GM19455 (cell line): ENCODE results near the gene RFX3.

Experiments
- ATAC-seq: cut with Tn5 transposase; IDR thresholded peaks from one replicate; pipeline ENCODE4 v1.9.1; 2021; ENCODE audit not compliant: unreplicated experiment

Gene RFX3

GRCh38 chr9:3514786-3515185, 11.0 kb downstream of the RFX3 start:
- no peak for ATAC-seq

- ATAC-seq: no peak
Observed at GRCh38 chr9:3513265-3513818, 12.5 kb downstream of the RFX3 start.

DNA sequence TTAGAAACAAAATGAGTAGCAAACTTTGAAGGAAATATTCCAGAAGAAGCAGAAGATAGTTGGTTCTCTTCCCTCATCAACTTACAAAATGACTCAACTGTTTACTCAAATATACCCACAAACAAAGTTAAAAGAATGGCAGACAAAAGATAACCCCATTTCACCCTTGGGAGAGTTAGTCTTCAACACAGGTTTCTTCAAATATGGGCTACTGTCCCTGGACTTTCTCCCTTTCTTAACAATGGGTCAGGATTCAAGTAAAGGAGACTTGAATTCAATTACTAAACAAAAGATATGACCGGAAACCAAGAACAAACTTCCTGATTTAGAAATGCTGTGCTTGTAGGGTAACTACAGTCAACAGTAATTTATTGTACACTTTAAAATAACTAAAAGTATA, 14.2 kb downstream of the RFX3 start:
- ATAC-seq: no peak

DNA sequence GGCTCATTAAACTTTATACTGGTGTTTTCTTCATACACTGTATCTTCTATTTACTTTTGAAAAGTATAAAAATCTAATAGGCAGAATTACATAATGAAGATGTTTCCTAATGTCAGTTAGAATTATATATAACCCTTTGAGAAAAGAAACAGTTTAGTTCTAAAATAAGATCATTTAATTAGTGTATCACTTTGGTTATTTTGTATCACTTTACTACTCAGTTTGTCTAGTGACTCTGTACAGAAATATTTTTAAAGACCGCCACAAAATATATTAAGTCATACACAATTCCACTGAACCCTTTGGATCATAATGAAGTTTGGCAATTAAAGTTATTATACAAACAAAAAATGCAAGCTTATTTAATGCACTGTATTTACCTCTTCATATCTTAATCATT, 15.0 kb downstream of the RFX3 start:
- no peak for ATAC-seq

DNA sequence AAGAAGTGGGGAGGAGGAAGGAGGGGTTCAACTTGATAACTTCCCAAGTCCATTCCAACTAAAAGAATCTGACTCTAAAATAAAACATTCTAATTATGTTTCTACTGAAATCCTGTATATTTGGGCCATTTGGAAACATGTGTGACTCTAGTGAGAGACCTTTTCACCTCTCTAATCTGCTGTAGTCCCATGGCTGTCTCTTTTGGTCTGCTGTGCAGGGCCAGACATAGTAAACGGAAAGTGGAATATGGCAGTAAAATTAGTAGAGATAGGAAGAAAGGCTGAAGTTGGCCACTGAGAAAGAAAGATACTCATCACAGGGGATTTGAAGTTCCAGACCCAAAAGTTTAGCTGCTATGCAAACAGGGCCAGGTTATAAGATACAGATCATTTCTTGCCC, 15.9 kb downstream of the RFX3 start:
- ATAC-seq: no peak

DNA sequence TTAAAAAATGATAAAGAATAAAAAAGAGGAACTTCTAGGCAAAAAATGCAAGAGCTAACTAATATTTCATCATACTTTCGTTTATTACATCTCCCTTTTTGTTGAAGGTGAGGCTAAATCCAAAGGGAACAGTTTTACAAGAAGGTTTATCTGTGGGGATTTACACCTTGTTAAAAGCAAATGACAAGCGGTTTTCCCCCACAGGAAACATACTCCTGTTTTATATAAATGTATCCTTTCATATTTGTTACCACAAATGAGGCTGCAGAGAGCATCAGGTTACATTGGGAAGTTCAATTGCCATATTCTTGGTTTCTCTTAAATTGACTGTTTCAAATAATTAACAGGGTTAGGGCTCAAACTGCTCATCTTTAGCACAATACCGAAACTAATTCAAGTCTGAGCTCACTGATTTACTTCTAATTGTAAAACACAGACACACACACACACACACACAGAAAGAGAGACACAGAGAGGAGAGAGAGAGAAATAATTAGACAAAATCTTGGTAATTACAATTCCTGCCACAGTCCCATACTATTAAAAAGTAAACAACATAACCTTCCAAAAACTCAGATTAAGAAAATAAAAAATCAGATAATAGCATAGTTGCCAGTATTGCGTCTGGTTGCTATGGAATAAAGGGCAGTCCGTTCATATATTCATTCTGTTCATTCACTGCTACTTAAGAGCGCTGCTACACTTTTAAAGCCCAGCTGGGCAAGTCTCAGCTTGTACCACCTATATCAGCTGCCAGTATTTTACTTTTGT, 17.1 kb downstream of the RFX3 start:
- ATAC-seq: no peak

- ATAC-seq: peak; percentile 28
Observed at GRCh38 chr9:3508078-3508431, 17.7 kb downstream of the RFX3 start.

- peak; percentile 72 for ATAC-seq
Observed at GRCh38 chr9:3507395-3508077, 18.3 kb downstream of the RFX3 start.

- ATAC-seq: no peak
Observed at GRCh38 chr9:3506164-3506563, 19.6 kb downstream of the RFX3 start.

- ATAC-seq: no peak
Observed at GRCh38 chr9:3502560-3503398, 23.0 kb downstream of the RFX3 start.

DNA sequence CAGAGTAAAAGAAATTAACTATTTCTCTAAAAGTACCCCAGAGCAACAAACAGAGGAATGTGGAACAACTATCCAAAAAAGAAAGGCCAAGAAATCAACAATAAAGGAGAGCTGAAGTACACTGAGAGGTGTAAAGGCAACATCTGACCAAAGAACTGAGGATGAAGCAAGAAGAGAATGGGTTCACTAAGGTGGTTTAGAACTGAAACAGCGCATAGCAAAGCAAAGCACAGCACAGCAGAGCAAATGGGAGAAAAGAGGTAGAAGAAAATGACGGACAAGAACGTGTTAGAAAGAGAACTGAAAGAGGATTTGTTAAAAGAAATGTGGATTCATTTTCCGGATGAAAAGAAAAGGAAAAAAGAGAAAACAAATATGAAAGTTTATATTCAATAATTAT, 25.8 kb downstream of the RFX3 start:
- no peak for ATAC-seq

DNA sequence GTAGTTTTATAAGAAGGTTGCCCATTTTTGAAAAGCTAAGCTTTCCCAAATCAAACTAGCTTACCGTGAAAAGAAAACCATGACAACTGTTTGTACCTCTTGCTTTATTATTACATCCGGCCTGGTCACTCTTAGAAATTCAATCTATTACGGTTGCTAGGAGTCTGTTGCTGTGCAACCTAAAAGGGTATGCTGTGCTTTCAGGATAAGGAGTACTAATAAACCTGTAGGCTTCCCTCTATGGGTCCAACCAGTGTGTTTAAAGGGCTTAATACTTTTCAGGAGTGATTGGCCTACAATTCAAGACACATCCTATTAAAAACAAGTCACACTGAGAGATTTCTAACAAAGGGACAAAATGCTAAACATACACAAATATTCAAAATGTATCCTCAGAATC, 27.1 kb downstream of the RFX3 start:
- no peak for ATAC-seq

DNA sequence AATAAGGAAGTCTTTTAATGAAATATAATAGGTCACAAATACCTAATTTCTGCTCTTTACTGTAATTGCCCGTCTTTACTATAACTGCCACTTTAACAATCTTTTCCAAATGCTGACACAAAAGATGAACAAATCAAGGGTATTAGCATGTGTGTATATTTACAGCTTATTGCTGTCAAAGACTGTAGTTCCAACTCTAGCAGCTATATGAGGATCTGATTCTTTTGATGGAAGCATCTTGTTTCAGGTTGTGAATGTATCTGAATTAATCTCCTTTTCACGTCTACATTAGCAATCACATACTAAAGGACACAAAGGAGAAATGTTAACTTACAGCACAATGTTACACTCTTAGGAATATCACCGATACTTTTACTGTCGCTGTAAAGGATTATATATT, 27.9 kb downstream of the RFX3 start:
- ATAC-seq: no peak

- no peak for ATAC-seq
Observed at GRCh38 chr9:3497401-3497800, 28.4 kb downstream of the RFX3 start.

- no peak for ATAC-seq
Observed at GRCh38 chr9:3495855-3496254, 29.9 kb downstream of the RFX3 start.

DNA sequence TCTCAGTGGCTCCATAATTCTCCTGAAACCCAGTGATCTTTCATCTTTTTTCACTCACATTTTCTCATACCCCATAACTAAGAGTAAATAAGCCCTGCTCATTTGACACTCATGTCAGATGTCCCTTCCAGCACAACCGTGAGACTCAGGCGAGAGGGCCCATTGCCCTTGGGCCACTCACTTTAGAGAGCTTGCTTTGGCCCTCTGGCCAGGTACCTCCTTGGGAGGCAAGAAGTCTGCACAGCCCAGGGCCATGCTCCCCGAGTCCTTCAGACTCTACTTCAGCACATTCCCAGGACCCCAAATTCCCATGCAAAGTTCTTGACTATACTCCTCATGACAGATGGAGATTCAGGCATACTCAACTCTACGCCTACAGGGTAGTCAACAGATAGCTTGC, 33.6 kb downstream of the RFX3 start:
- ATAC-seq: no peak

GRCh38 chr9:3491450-3491849, 34.4 kb downstream of the RFX3 start:
- no peak for ATAC-seq

- no peak for ATAC-seq
Observed at GRCh38 chr9:3490957-3491356, 34.8 kb downstream of the RFX3 start.

GRCh38 chr9:3482578-3482977, 43.2 kb downstream of the RFX3 start:
- ATAC-seq: no peak

- no peak for ATAC-seq
Observed at GRCh38 chr9:3480353-3480655, 45.5 kb downstream of the RFX3 start.

DNA sequence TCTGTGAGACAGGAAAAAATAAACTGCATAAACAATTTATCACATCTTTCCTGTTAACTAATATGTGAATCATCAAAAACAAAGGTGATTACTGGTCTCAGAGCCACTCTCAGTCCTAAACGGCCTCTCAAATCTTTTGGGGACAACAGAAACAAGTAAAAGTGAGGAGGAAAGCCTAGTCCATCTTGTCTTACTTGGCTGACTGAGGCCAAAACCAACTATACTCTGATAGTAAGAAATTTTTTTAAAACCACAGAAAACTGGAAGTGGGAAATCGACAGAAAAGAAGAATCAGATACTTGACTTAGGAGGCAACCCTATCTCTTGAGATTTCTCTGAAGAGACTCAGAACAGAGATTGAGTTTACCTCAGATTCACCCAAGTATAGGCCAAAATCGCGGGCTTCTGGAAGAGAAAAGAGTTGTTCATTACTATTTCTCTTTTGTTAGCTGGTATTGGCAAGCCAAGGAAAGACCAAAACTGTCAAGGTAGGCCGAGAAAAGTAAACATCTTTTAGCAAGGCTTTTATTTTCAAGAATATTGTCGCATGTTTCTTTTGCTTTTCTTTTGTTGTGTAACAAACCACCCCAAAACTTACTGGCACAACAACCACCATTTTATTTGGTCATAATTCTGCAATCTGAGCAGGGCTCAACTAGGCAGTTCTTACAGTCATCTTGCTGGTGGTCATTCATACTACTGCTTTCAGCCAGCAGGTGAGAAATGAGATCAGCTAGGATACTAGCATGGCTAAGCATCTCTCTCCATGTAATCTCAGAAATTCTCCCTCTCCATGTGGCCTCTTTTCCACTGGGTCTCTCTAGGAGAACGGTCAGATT, 46.1 kb downstream of the RFX3 start:
- peak; percentile 58 for ATAC-seq
